Vagina (tissue), 2 donors: Measurements from ENCODE around the gene OR7C1.
"Not testable (repeated sequence)": the region's sequence is repeated elsewhere in the genome, so short reads cannot be mapped to it uniquely, and the experiment has no call there.

Source experiments
- CTCF ChIP-seq, 3 experiments: fragments of 450-650 bp in 2 of 3; fragments of 200-600 bp in 1 of 3; sonication (generic) in 1 of 3; IDR thresholded peaks; one replicate each; pipeline ENCODE4 v1.5.1; 2017 to 2019; ENCODE audit warnings: antibody characterized with exemption in 3 of 3, mild to moderate bottlenecking in 2 of 3, moderate library complexity in 2 of 3
- POLR2A ChIP-seq, 2 donors: fragments of 450-650 bp; IDR thresholded peaks; one replicate each; pipeline ENCODE4 v1.6.1; 2017; ENCODE audit warnings: antibody characterized with exemption in 2 of 2, mild to moderate bottlenecking in 2 of 2, moderate library complexity in 2 of 2

- not testable (repeated sequence) for TF ChIP-seq CTCF, POLR2A (IDR thresholded peaks at IDR 0.05)
Observed at GRCh38 chr19:14773722-14774121, 61.3 kb downstream of the OR7C1 start.
